Uterus (tissue), 4 donors: ENCODE results near the gene TMC8. TPM values are rescaled to one million over a fixed set of nuclear protein-coding genes. Genes with fewer than 3 reads are reported as not detected.

Experiments
- DNase-seq, 2 donors: peaks; one replicate each; pipeline ENCODE4 v3.0.0-alpha.2; 2019 to 2020
- H3K27ac ChIP-seq, 2 donors: fragments of 200-600 bp; sonication (generic); 1 replicate in 1 of 2; 2 replicates in 1 of 2; pipeline ENCODE4 v1.5.1; 2016 to 2018
- H3K27me3 ChIP-seq, 2 donors: fragments of 200-600 bp; sonication (generic); one replicate each; pipeline ENCODE4 v1.5.1; 2018 to 2019; ENCODE audit warnings: control low read depth in 1 of 2
- H3K36me3 ChIP-seq, 2 donors: fragments of 200-600 bp; sonication (generic); one replicate each; pipeline ENCODE4 v1.5.1; 2019; ENCODE audit warnings: control low read depth in 1 of 2
- H3K4me1 ChIP-seq, 2 donors: fragments of 200-600 bp; sonication (generic); one replicate each; pipeline ENCODE4 v1.5.1; 2018 to 2019; ENCODE audit warnings: control low read depth in 1 of 2
- H3K4me3 ChIP-seq, 2 donors: fragments of 200-600 bp; sonication (generic); 1 replicate in 1 of 2; 2 replicates in 1 of 2; pipeline ENCODE4 v1.5.1; 2018 to 2019; ENCODE audit warnings: mild to moderate bottlenecking in 1 of 2
- H3K9me3 ChIP-seq, 2 donors: fragments of 200-600 bp; sonication (generic); one replicate each; pipeline ENCODE4 v1.5.1; 2019; ENCODE audit warnings: control low read depth in 1 of 2
- POLR2A ChIP-seq, 2 donors: fragments of 450-650 bp; IDR thresholded peaks; one replicate each; pipeline ENCODE4 v1.6.1; 2016; ENCODE audit warnings: antibody characterized with exemption in 2 of 2, mild to moderate bottlenecking in 1 of 2, moderate library complexity in 1 of 2
- intact Hi-C: fragments of 100-400 bp; cut with DNase I; formaldehyde crosslinking; loops from one replicate; pipeline ENCODE4 v1.15.1; 2023; ENCODE audit warnings: low total_unique reads
- total RNA-seq, 4 donors: library from RNA; depleted of rRNA in 3 of 4; stranded (reverse); fragments of >200 nt in 3 of 4; gene quantifications; one replicate each; pipeline versions ENCODE4 v1.1.0 to v1.2.4, GENCODE V29; 2014 to 2023
- TF ChIP-seq, protein P1 (sequence below), 4 experiments: fragments of 200-600 bp in 2 of 4; fragments of 450-650 bp in 2 of 4; sonication (generic) in 2 of 4; IDR thresholded peaks; one replicate each; pipeline ENCODE4 v1.5.1; 2016 to 2019; ENCODE audit warnings: antibody characterized with exemption in 4 of 4, mild to moderate bottlenecking in 2 of 4, moderate library complexity in 1 of 4
- donor health status: DM: yes; HTN: yes; CAD: no.

Gene TMC8
- total RNA-seq, 4 donors from 2014 or later = 0.51 to 20.1 (median 3.1) TPM

DNA sequence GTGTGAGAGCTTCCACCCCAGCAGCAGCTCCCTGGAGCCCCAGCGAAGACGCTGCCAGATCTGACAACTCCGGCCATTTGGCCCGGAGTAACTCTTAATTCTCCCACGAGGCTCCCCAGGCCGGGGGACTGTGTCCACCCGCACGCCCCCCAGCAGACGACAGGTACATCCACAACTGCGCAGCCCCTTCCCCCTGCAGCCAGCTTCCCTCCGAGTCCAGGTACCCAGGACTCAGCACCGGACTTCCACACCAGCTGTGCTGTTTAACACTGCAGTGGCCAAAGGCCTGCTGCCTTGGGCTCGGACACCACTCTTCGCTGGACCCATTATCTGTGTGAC is 45.0 kb downstream of the TMC8 start:
- H3K27ac ChIP-seq = peak overlapping the region in 1 of 2 donors; percentile 85
- no peaks in the 10 kb centered on the region for H3K9me3 ChIP-seq

DNA sequence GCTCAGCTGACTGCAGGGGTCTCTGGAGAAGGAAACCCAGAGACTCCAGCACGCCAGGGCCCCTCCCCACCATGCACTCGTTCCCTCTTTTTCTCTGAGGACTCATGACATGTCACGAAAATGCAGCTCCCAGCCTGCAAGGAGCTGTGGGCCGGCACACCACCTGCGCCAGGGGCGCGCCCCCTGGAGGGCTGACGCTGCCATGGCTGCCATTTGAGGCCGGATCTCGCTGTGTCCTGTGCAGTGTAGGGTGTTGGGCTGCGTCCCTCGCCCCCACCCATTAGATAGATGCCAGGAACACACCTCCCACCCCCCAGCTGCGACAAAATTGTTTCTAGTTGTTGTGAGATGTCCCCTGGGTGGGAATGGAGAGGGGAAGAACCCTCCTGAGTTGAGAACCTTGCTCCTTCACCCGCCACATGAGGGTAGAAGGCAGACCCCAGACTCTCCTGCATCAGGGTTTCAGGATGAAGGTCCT is 46.0 kb downstream of the TMC8 start:
- Histone ChIP-seq H3K4me3 (no peak overlapping the region), H3K4me1 (peaks cover 0 to 12% of the 10 kb centered on the region in 2 donors), H3K27me3 (no peaks in the 10 kb centered on the region), H3K27ac (no peak overlapping the region), H3K9me3 (no peaks in the 10 kb centered on the region), H3K36me3 (no peaks in the 10 kb centered on the region)
- intact Hi-C loops = loop anchor here (5.0 kb wide), 1 partner anchor 64 kb away; no protein-coding TSS in a partner anchor
- DNase-seq = peak; percentile 66 to 68
- TF ChIP-seq, protein P1, sequence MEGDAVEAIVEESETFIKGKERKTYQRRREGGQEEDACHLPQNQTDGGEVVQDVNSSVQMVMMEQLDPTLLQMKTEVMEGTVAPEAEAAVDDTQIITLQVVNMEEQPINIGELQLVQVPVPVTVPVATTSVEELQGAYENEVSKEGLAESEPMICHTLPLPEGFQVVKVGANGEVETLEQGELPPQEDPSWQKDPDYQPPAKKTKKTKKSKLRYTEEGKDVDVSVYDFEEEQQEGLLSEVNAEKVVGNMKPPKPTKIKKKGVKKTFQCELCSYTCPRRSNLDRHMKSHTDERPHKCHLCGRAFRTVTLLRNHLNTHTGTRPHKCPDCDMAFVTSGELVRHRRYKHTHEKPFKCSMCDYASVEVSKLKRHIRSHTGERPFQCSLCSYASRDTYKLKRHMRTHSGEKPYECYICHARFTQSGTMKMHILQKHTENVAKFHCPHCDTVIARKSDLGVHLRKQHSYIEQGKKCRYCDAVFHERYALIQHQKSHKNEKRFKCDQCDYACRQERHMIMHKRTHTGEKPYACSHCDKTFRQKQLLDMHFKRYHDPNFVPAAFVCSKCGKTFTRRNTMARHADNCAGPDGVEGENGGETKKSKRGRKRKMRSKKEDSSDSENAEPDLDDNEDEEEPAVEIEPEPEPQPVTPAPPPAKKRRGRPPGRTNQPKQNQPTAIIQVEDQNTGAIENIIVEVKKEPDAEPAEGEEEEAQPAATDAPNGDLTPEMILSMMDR (IDR thresholded peaks at IDR 0.05) = peak; percentile 80 to 90 (median 84)
- TF ChIP-seq POLR2A (IDR thresholded peaks at IDR 0.05) = no peak

More for the DNA sequence above, 45.0 kb downstream of the TMC8 start:
- no peak for DNase-seq
- TF ChIP-seq POLR2A (IDR thresholded peaks at IDR 0.05) = no peak
- TF ChIP-seq, protein P1 (IDR thresholded peaks at IDR 0.05) = no peak
- H3K36me3 ChIP-seq = no peaks in the 10 kb centered on the region
- no peaks in the 10 kb centered on the region for H3K27me3 ChIP-seq
- no peak overlapping the region for H3K4me3 ChIP-seq
- H3K4me1 ChIP-seq = peaks cover 0 to 16% of the 10 kb centered on the region in 2 donors
- intact Hi-C loops = loop anchor here (5.0 kb wide), 1 partner anchor 63 kb away; no protein-coding TSS in a partner anchor

DNA sequence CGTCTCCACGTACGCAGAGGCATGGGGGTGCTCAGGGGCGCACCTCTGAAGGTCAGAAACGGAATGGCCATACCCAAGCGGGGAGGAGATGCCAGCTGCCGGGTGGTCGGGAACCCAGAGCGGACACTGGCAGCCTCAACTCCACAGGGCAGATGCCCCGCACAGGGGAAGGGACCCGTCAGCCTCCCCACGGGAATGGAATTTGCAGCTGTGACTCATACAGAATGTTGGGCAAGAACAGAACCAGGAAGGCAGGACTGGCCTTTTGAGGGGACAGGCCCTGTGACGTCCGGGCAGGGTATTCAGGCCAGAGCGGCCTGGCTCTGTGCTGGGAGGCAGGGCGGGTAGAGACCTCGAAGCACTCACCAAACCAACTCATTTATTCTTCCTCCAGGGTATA is 48.8 kb downstream of the TMC8 start:
- Histone ChIP-seq H3K27ac (peak overlapping the region; percentile 32 to 75), H3K9me3 (no peaks in the 10 kb centered on the region), H3K27me3 (no peaks in the 10 kb centered on the region), H3K4me3 (no peak overlapping the region), H3K36me3 (no peaks in the 10 kb centered on the region), H3K4me1 (peaks cover 0 to 6% of the 10 kb centered on the region in 2 donors)
- TF ChIP-seq, protein P1 (IDR thresholded peaks at IDR 0.05) = no peak
- no peak for TF ChIP-seq POLR2A (IDR thresholded peaks at IDR 0.05)
- peak; percentile 35 to 38 for DNase-seq
- intact Hi-C loops = loop anchor here (5.0 kb wide), 1 partner anchor 67 kb away; no protein-coding TSS in a partner anchor

DNA sequence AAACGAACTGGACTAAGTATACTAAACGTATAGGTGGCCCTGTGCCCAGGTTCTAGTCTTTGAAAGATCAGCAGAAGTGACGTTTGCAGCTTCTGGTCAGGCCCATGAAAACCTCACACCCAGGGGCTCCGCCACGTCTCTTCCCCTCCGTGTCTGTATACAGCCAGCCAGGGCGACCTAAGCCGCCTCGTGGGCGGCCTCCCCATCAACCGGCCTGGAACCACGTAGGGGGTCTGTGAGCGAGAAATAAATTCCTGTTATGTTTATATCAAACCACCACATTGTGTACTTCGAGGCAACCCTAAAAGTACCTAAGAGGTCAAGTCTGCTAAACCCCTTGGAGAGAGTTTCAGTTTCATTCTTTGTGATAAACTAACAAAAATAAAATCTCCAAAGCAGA is 49.5 kb downstream of the TMC8 start:
- Histone ChIP-seq H3K27ac (peak overlapping the region; percentile 63 to 75), H3K4me1 (peaks cover 0 to 6% of the 10 kb centered on the region in 2 donors), H3K36me3 (no peaks in the 10 kb centered on the region), H3K4me3 (no peak overlapping the region), H3K9me3 (no peaks in the 10 kb centered on the region), H3K27me3 (no peaks in the 10 kb centered on the region)
- DNase-seq = no peak
- intact Hi-C loops = no loop called here
- no peak for TF ChIP-seq POLR2A (IDR thresholded peaks at IDR 0.05)
- TF ChIP-seq, protein P1 (IDR thresholded peaks at IDR 0.05) = no peak

DNA sequence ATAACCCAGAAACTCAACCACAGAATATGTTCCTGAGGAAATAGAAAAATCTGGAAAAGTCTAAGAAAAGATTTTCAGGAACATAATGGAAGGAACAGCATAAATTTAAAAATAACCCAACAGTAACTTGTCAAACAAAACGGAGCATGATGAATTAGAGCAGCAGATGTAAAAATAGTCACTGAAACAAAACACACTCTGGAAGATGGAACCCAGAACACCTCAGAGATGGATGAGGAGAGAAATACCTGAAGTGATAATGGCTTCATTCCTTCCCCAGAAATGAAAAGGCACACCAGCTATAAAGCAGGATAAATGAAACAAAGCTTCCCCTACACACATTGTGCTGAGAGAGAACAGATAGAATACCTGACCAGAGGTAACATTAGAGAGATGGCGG is 49.9 kb downstream of the TMC8 start:
- H3K4me1 ChIP-seq = peaks cover 0 to 2% of the 10 kb centered on the region in 2 donors
- H3K4me3 ChIP-seq = no peak overlapping the region
- DNase-seq = no peak
- H3K9me3 ChIP-seq = no peaks in the 10 kb centered on the region
- peak overlapping the region; percentile 11 to 75 for H3K27ac ChIP-seq
- no peak for TF ChIP-seq POLR2A (IDR thresholded peaks at IDR 0.05)
- TF ChIP-seq, protein P1 (IDR thresholded peaks at IDR 0.05) = no peak
- H3K27me3 ChIP-seq = no peaks in the 10 kb centered on the region
- no peaks in the 10 kb centered on the region for H3K36me3 ChIP-seq
- intact Hi-C loops = no loop called here
